NB4 (cell line): Measurements from ENCODE around the gene CMIP.

Experiments used
- CTCF ChIP-seq: IDR thresholded peaks from one replicate; pipeline ENCODE4 v1.5.1; 2012; ENCODE audit warnings: low read depth, low read length
- MYC ChIP-seq: IDR thresholded peaks from 2 replicates; pipeline ENCODE4 v1.6.1; 2011; ENCODE audit warnings: low read depth, low read length
- POLR2A ChIP-seq: IDR thresholded peaks from 2 replicates; pipeline ENCODE4 v1.6.1; 2011; ENCODE audit warnings: mild to moderate bottlenecking; ENCODE audit not compliant: insufficient read length; ENCODE audit errors: extremely low read depth

- TF ChIP-seq CTCF, result no peak
- TF ChIP-seq POLR2A, result no peak
- no peak for TF ChIP-seq MYC
Observed at GRCh38 chr16:81607805-81608522, 163.4 kb downstream of the CMIP start.
